Stimulated activated CD8-positive, alpha-beta memory T cell treated with anti-CD3 and anti-CD28 coated beads, Interleukin-12 subunit alpha, Interleukin-12 subunit beta, amount 100 ng/mL, for 1 hour (primary cell): ENCODE measurements around the gene SNRNP48.

Experiments used
- DNase-seq: peaks from one replicate; pipeline ENCODE4 v3.0.0-alpha.2; 2020; ENCODE audit warnings: low read depth

The SNRNP48 gene

GRCh38 chr6:7644417-7644816 is 54.4 kb downstream of the SNRNP48 start:
- DNase-seq, result no peak

GRCh38 chr6:7646394-7646793 is 56.4 kb downstream of the SNRNP48 start:
- no peak for DNase-seq

- no peak for DNase-seq
Measured at GRCh38 chr6:7647504-7647903, 57.5 kb downstream of the SNRNP48 start.

- DNase-seq, result no peak
Measured at GRCh38 chr6:7649037-7649810, 59.2 kb downstream of the SNRNP48 start.

GRCh38 chr6:7650878-7651277 is 60.9 kb downstream of the SNRNP48 start:
- DNase-seq, result no peak

GRCh38 chr6:7652957-7653356 is 63.0 kb downstream of the SNRNP48 start:
- no peak for DNase-seq

GRCh38 chr6:7656355-7656754 is 66.4 kb downstream of the SNRNP48 start:
- no peak for DNase-seq

GRCh38 chr6:7658543-7658942 is 68.5 kb downstream of the SNRNP48 start:
- DNase-seq, result no peak

- DNase-seq, result no peak
Measured at GRCh38 chr6:7661364-7661763, 71.4 kb downstream of the SNRNP48 start.
